ENCODE results near the gene DZIP1.

Gene DZIP1

DNA sequence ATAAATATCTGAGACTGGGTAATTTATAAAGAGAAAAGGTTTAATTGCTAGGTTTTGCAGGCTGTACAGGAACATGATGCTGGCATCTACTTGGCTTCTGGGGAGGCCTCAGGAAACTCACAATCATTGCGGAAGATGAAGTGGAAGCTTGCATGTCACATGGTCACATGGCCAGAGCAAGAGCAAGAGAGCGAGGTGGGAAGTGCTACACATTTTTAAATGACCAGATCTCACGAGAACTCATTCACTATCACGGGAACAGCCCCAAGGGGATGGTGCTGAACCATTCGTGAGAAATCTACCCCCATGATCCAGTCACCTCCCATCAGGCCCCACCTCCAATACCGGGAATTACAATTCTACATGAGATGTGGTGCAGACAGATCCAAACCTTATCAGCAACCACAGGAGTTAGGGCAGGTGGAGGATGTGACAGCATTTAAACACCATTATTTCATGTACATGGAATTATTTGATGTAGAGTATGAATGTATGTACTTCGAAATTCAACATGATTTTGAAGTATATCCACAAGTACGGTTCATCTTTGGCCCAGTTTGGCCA, 102.5 kb downstream of the DZIP1 start:
- no peak overlapping the region for H3K9ac ChIP-seq (ENCODE audit: low read length)
- H3K27ac ChIP-seq (ENCODE audit: low read depth, low read length), result no peak overlapping the region
- H3K9me3 ChIP-seq (ENCODE audit: low read length), result no peaks in the 10 kb centered on the region
- H3K27me3 ChIP-seq (ENCODE audit: control insufficient read depth in 1 of 2, insufficient read depth in 2 of 2, low read length in 2 of 2), result no peaks in the 10 kb centered on the region
- H3K36me3 ChIP-seq (ENCODE audit: insufficient read depth, low read length), result no peaks in the 10 kb centered on the region
- H3K4me3 ChIP-seq (ENCODE audit: low read depth in 1 of 2, low read length in 2 of 2), result no peak overlapping the region
- H3K4me1 ChIP-seq (ENCODE audit: insufficient read depth, low read length), result no peaks in the 10 kb centered on the region

DNA sequence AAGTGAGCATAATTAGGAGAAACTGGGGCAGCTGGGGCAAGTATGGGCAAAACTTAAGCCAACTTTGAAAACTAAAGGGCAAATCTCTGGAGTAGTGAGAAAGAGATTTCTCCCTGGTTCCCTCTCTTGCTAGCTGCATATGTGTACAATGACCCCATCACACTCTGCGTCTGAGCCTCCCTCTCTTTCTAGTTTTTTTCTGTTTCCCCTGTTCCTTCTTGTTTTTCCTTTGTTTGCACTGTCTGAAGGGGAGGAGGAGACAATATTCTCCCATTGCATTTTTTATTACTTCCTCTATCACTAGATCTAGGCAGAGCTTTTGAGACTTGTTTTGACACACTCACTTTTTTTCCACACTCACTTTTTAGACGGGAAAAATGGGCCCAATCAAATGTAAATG, 103.2 kb downstream of the DZIP1 start:
- Histone ChIP-seq H3K4me3 (ENCODE audit: low read depth in 1 of 2, low read length in 2 of 2) (no peak overlapping the region), H3K27me3 (ENCODE audit: control insufficient read depth in 1 of 2, insufficient read depth in 2 of 2, low read length in 2 of 2) (no peaks in the 10 kb centered on the region), H3K9ac (ENCODE audit: low read length) (no peak overlapping the region), H3K36me3 (ENCODE audit: insufficient read depth, low read length) (no peaks in the 10 kb centered on the region), H3K4me1 (ENCODE audit: insufficient read depth, low read length) (no peaks in the 10 kb centered on the region), H3K9me3 (ENCODE audit: low read length) (no peaks in the 10 kb centered on the region), H3K27ac (ENCODE audit: low read depth, low read length) (no peak overlapping the region)

DNA sequence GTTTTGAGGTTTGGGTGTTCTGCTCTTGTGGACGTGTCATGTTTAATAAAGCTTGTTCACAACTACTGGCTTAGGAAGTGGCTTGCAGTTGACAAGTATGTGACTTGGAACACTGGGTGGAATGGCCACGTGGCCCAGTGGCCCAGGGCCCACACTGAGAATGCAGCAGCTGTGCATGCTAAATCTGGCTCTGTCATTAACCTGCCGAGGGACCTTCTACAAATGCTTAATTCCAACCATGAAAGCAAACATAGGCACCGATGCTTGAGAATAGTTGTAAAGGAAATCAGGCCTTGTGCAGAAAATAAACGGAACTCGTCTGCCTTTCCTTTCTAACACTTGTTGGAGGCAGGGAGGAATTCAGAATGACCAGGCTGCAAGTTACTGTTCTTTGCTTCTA, 103.6 kb downstream of the DZIP1 start:
- Histone ChIP-seq H3K9me3 (ENCODE audit: low read length) (no peaks in the 10 kb centered on the region), H3K27me3 (ENCODE audit: control insufficient read depth in 1 of 2, insufficient read depth in 2 of 2, low read length in 2 of 2) (no peaks in the 10 kb centered on the region), H3K9ac (ENCODE audit: low read length) (no peak overlapping the region), H3K36me3 (ENCODE audit: insufficient read depth, low read length) (no peaks in the 10 kb centered on the region), H3K27ac (ENCODE audit: low read depth, low read length) (no peak overlapping the region), H3K4me3 (ENCODE audit: low read depth in 1 of 2, low read length in 2 of 2) (no peak overlapping the region), H3K4me1 (ENCODE audit: insufficient read depth, low read length) (no peaks in the 10 kb centered on the region)

DNA sequence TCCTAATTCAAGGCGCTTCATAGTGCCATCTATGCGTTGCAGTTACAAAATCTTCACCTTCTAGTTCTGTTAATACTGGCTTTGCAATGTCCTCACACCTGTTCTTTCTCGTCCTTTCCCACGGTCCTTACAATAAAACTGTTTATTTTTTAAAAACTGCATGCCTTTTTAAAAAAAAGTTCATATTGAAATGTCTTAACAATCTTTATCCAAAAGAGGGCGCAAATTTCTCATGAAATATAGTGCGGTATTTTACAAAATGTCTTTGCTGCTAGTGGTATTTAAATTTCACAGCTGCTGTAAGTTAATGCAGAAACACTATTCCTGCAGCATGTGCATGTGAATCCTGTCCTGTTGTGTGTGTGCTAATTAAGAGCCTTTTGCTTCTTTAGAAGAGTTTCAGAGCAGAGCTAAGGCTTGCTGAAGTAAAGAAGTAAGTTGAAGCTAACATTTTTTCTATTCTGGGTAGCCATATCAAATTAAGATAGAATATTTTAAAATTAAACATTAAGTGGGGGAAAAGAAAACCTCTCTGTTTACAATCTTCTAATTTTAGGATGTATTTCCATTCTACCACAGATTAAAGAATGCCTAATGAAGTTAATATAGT, 107.8 kb downstream of the DZIP1 start:
- Histone ChIP-seq H3K4me1 (ENCODE audit: insufficient read depth, low read length) (no peaks in the 10 kb centered on the region), H3K27ac (ENCODE audit: low read depth, low read length) (no peak overlapping the region), H3K36me3 (ENCODE audit: insufficient read depth, low read length) (no peaks in the 10 kb centered on the region), H3K9me3 (ENCODE audit: low read length) (no peaks in the 10 kb centered on the region), H3K9ac (ENCODE audit: low read length) (no peak overlapping the region), H3K4me3 (ENCODE audit: low read depth in 1 of 2, low read length in 2 of 2) (no peak overlapping the region), H3K27me3 (ENCODE audit: control insufficient read depth in 1 of 2, insufficient read depth in 2 of 2, low read length in 2 of 2) (no peaks in the 10 kb centered on the region)

DNA sequence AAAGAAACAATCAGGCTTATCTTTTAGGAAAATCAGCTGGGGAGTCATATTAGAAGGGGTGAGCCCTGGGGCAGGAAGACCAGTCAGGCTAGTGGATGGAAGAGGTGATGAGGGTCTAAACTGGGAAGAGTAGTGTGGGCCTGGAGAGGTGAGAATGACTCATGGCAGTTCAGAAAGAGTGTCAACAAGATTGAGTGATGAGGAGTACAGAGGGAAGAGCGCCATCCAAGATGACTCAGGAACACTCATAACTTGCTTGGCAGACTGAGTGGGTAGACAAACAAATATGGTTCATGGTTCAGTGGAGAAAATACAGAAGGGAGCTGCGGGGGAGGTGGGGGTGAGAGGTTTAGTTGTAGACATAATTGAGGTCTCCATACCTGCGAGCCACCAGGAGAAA, 109.3 kb downstream of the DZIP1 start:
- Histone ChIP-seq H3K9ac (ENCODE audit: low read length) (no peak overlapping the region), H3K27ac (ENCODE audit: low read depth, low read length) (no peak overlapping the region), H3K36me3 (ENCODE audit: insufficient read depth, low read length) (no peaks in the 10 kb centered on the region)

DNA sequence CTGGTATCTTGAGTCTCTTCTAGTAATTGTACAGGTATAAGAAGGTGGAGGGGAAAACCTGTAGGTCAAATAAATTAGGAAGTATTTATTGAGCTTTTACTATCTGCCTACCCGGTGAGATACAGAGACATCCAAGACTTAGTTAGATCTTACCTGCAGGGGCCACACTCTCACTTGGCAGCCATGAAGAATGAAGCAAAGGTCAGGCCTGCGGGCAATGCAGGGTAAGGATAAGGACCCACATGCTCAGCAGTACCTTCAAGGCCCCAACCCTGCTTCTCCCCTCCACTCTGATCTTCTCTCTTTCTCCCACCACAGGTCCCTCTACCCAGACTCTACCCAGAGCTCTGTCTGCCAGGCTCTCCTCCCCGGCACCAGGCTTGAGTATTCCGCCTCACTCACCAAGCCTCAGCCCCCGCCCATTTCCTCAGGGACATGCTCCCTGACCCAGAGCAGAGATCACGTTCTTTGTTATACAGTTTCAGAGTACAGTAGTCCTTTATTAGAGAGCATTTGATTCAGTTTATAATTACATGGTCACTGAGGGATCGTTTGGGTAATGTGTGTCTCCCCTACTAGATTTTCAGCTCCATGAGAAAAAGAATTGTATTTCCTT, 110.9 kb downstream of the DZIP1 start:
- Histone ChIP-seq H3K4me1 (ENCODE audit: insufficient read depth, low read length) (no peaks in the 10 kb centered on the region), H3K4me3 (ENCODE audit: low read depth in 1 of 2, low read length in 2 of 2) (no peak overlapping the region), H3K9me3 (ENCODE audit: low read length) (no peaks in the 10 kb centered on the region), H3K9ac (ENCODE audit: low read length) (no peak overlapping the region), H3K27ac (ENCODE audit: low read depth, low read length) (no peak overlapping the region), H3K36me3 (ENCODE audit: insufficient read depth, low read length) (no peaks in the 10 kb centered on the region), H3K27me3 (ENCODE audit: control insufficient read depth in 1 of 2, insufficient read depth in 2 of 2, low read length in 2 of 2) (no peaks in the 10 kb centered on the region)

More for the DNA sequence above, 109.3 kb downstream of the DZIP1 start:
- H3K27me3 ChIP-seq (ENCODE audit: control insufficient read depth in 1 of 2, insufficient read depth in 2 of 2, low read length in 2 of 2), result no peaks in the 10 kb centered on the region
- no peaks in the 10 kb centered on the region for H3K9me3 ChIP-seq (ENCODE audit: low read length)
- H3K4me1 ChIP-seq (ENCODE audit: insufficient read depth, low read length), result no peaks in the 10 kb centered on the region
- H3K4me3 ChIP-seq (ENCODE audit: low read depth in 1 of 2, low read length in 2 of 2), result no peak overlapping the region

DNA sequence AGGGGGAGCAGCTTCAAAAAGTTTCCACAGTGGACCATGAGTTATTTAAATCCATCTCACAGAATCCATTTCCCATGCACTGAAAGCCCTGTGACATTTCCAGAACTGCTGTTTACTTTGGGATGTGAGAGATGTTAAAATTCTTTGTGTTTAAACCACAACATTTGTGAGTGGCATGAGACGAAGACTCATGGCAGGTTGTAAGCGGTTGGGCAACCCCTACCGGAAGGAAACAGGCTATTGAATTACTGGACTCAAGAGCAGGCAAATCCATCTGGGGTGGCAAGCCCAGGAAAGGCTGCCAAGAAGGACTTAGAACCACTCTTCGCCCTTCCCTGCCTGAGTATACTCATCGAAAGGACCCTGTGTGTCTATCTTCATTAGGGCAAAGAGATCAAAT, 114.3 kb downstream of the DZIP1 start:
- Histone ChIP-seq H3K36me3 (ENCODE audit: insufficient read depth, low read length) (no peaks in the 10 kb centered on the region), H3K9ac (ENCODE audit: low read length) (no peak overlapping the region), H3K4me3 (ENCODE audit: low read depth in 1 of 2, low read length in 2 of 2) (no peak overlapping the region), H3K4me1 (ENCODE audit: insufficient read depth, low read length) (no peaks in the 10 kb centered on the region), H3K9me3 (ENCODE audit: low read length) (no peaks in the 10 kb centered on the region), H3K27me3 (ENCODE audit: control insufficient read depth in 1 of 2, insufficient read depth in 2 of 2, low read length in 2 of 2) (no peaks in the 10 kb centered on the region), H3K27ac (ENCODE audit: low read depth, low read length) (no peak overlapping the region)

All from muscle layer of colon (tissue), 2 donors.